Activated CD4-positive, alpha-beta T cell treated with anti-CD3 and anti-CD28 coated beads, Interleukin-2, Interleukin-6, amounts not matched to agents 100 ng/mL and 50 ng/mL, durations not matched to agents 16 hours and 8 hours (primary cell): ENCODE measurements around the gene PDE7B.
"Not testable (repeated sequence)": the region's sequence is repeated elsewhere in the genome, so short reads cannot be mapped to it uniquely, and the experiment has no call there.

Experiments
- DNase-seq: peaks from one replicate; pipeline ENCODE4 v3.0.0-alpha.2; 2020

Gene PDE7B

DNA sequence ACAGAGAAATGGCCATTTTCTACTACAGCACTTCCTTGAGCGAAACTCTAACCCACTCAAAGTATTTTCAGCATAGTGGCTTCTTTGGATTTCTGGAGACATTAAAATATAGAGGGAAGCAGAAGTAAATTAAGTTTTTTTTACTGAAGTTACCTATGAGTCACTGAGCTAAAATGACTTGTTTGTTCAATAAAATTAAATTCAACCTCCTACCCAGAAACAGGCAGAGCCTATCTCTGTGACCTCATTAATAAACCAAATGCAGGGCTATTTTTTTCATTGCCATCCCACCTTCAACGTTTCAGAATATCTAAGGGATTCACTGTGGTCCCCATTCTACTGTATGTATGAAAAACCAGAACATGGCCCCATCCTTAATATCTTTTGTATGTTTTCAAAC, 265.6 kb downstream of the PDE7B start:
- DNase-seq, result no peak

DNA sequence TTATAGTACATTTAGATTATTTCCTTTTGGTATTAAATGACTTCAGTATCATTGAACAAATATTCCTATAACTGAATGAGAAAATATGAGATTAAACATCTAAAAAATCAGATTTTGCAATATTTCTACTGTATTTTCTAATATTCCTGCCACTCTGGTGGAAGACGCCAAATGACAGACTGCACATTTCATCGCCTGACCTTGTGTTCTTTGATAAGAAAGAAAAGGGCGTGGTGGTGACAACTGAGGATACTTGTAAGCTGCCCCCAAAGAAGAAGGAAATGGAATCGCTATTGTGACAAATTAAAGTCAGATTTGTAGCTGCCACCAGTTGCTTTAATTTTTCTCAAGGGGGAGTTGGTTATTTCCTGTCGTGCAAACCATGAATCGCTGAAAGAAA, 267.3 kb downstream of the PDE7B start:
- DNase-seq, result no peak

DNA sequence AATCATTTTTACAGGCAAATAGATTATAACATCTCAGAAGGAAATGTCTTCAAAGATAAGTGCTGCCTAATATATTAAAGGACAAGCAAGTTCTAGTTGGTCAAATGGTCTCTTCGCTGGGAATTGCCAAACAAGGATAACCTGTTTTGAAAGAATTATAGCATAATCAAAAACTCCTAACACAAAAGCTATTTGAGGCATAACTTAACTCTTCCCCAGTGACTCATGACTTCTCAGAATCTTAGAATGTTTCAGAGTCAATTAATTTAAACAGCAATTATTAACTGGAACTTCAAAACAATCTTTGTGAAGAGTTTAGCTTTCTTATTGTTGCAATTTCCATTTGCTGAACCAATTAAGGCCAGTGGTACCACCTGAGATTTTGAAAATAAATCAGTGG, 272.0 kb downstream of the PDE7B start:
- DNase-seq, result no peak

DNA sequence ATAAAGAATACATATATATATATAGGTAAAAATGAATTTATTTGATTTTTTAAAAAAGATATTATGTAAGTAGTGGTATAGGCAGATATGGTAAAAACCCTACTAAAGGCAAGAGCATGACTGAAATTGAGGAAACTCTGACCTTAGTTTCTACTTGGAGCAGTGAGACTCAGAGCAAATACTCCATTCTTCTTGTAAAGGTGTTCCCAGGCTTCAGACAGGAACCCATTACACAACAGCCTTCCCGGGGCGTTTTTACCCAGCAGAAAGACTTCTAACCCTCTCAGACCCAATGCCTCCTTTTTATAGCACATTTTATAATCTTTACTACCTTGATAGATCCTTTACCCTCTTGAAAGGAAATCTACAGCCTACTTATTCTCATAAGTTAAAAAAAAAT, 274.1 kb downstream of the PDE7B start:
- DNase-seq, result no peak

- no peak for DNase-seq
Measured at GRCh38 chr6:136127873-136128272, 276.4 kb downstream of the PDE7B start.

DNA sequence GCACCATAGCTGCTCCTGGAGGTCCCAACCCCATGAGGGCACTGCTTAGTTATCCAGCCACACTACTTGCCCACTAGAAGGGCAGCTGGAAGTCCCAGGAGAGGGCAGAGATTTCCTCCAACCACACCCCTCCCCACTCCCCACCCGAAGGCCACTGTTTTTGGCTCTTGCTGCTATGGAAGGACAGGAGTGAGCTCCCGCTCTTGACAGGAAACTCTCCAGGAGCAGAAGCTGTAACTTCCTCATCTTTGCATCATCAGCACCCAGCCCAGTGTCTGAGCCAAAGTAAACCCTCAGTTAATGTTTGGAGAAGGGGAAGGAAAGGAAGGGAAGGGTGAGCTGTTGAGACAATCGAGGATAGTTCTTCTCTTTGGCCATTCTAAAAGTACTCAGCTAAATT, 277.9 kb downstream of the PDE7B start:
- no peak for DNase-seq

DNA sequence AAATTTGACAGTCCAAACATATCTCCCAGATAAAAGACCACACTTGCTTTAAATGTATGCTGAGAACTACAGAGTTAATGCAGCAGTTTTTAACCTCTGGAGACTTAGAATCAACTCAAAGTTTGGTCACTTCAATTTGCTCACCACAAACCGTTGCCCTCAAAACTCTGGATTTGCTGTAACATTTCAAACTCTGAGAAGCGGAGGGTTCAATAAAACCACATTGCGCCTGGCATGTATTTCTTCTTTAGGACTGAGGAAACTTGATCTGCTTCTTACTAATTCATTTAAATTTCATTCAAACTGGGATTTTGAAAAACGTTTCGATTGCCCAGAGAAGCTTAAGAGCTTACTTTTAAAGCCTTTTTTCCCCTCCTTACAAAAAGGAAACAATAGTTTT, 282.8 kb downstream of the PDE7B start:
- no peak for DNase-seq

DNA sequence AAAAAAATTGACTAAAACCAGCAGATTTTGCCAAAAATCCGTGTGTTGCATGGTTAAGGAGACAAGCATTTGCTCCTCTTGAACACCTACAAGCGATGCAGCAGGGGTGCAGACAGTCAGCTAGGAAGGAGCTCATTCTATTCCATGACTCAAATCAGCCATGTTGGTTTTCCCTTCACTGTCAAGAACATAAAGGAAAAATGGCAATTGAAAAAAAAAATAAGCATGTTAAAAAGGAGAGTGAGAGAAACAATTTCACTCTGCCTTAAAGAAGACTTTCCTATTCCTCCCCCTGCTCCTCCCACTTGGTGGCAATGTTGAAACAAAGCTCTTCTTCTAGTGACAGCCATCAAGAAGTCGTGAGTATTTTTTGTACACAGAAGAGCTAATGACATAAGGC, 283.2 kb downstream of the PDE7B start:
- no peak for DNase-seq

GRCh38 chr6:136136274-136136673, 284.8 kb downstream of the PDE7B start:
- no peak for DNase-seq

DNA sequence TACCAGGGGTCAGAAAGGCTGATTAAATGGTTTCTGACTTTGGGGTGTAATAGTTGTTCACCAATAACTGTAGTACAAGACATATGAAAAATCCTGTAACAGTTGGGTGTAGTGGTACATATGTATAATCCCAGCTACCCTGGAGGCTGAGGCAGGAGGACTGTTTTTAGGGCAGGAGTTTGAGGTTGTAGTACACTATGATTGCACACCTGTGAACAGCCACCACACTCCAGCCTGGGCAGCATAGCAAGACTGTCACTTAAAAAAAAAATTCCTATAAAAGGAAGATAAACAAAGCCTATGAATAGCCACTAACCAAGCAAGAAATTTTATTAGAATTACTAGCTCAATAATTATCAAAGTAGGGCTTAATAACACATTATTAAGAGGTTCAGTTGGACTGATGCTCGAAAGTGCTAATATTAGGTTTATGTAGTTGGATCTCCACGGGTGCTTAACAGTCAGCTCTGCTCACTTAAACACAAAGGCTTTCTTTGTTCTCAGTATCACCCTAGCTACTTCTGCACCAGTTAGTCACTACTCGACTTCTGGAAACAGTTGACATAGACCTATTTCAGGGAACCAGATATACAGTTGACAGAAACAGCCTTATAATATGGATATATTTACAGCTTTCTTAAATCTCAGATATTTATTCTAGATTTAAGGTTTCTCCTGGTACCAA, 285.6 kb downstream of the PDE7B start:
- no peak for DNase-seq

DNA sequence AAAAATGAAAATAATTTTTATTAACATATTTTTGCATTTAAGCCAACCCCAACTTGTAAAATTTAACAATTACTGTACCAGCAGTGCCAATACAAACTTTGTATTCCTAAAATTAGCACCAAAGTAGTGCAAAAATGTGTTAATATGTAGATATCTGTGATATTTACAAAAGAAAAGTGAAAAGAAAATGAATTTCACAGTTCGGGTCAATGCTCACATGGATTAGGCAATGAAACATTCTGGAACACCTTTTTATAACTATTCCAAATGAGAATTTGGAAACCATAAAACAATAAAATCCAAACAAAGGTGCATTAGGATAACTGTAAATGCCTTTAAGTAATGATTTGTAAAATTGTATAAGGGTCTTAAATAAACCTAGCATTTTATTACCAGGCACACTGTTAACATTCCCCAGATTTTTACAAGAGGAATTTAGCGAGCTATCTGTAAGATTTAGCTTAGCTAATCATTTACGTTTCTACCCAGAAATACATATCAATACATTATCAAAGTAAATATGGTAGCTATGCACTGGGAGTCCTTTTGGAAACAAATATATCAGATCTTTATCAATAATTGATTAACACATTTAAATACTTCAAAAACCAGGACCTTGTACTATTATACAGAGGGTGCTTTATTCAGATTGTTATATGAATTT, 286.4 kb downstream of the PDE7B start:
- DNase-seq, result no peak

DNA sequence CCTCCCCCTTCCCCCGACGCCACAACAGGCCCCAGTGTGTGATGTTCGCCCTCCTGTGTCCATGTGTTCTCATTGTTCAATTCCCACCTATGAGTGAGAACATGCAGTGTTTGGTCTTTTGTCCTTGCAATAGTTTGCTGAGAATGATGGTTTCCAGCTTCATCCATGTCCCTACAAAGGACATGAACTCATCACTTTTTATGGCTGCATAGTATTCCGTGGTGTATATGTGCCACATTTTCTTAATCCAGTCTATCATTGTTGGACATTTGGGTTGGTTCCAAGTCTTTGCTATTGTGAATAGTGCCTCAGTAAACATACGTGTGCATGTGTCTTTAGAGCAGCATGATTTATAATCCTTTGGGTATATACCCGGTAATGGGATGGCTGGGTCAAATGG, 287.6 kb downstream of the PDE7B start:
- DNase-seq, result not testable (repeated sequence)

- no peak for DNase-seq
Measured at GRCh38 chr6:136144251-136145023, 292.9 kb downstream of the PDE7B start.

- no peak for DNase-seq
Measured at GRCh38 chr6:136146130-136146529, 294.6 kb downstream of the PDE7B start.

GRCh38 chr6:136147342-136147741, 295.8 kb downstream of the PDE7B start:
- DNase-seq, result no peak

- no peak for DNase-seq
Measured at GRCh38 chr6:136148051-136148450, 296.6 kb downstream of the PDE7B start.

- no peak for DNase-seq
Measured at GRCh38 chr6:136148523-136148922, 297.0 kb downstream of the PDE7B start.

- DNase-seq, result no peak
Measured at GRCh38 chr6:136149311-136149710, 297.8 kb downstream of the PDE7B start.

DNA sequence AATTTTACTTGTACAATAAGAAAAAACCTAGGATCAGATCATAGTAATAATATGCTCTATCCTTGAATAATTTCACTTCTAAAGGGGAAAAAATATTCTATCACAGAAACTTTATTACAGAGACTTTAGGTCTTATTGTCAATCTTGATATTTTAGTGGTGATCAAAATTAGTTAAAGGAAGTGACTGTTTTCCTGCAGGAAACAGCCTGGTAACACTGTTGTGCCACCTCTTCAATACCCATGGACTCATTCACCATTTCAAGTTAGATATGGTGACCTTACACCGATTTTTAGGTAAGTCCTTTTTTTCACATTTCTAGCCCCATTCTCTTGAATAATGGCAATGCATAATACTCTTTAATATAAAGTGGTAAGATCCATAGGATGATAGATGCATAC, 299.5 kb downstream of the PDE7B start:
- DNase-seq, result no peak

DNA sequence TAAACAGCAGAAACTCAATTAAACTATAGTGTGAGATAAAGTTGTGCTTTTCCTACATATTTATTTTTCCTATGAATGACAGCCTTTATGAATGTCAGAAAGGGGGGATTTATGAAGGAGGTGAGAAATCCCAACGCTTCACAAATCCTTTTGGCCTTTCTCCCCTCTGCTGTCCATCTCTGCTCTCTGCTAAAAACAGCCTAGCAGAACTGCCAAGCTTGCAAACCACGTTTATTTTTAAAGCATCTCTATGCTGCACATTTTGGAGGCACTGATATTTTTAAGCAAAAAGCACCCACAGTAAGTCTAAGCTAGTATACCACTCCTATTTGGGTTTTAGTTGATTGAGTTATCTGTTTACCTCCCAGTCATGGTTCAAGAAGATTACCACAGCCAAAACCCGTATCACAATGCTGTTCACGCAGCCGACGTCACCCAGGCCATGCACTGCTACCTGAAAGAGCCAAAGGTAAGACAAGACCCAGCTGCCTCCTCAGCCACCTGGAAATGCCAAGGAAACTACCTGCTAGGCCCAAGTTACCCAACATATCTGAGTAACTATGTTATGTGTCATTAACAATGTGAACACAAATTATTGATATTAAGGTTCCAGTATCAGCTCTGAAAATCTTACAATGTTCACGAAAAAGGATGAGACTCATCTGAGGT, 302.3 kb downstream of the PDE7B start:
- no peak for DNase-seq

- DNase-seq, result no peak
Measured at GRCh38 chr6:136155191-136155590, 303.7 kb downstream of the PDE7B start.

DNA sequence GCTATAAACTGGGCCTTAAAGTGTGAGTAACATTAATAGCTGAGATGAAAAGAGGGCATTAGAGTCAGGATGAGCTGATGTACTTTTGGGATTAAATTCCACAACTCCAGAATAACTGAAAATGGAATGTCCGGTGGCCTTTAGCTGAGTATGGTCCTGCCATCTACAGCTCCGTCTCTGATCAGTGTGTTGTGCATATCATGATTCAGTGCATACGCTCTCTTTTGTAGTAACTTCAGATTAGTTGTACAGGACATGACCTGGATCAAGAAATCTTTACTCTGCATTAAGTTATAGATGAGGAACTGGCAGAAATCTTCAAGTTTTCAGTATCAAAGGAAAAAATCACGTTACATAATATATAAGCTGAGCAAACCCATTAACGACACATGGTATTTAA, 306.2 kb downstream of the PDE7B start:
- DNase-seq, result no peak

DNA sequence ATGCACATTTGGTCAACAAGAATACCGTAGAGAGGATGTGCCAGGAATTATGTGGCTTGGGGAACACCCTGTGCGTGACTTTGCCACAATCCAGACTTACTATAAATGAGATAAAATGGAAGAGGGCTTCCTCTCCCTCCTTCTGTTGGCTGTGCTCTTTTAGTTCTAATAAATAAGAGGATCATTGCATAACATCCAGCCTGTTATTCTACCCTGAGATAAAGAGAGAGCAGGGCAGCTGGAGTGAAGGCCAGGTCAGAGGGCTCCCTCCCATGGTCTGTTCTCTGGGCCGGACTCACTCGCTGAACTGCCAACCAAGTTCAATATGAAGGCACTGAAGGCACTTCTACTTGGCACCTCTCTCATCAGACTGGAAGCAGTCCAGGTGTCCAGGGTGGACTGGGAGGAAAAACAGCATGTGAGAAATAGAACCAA, 306.9 kb downstream of the PDE7B start:
- DNase-seq, result no peak

DNA sequence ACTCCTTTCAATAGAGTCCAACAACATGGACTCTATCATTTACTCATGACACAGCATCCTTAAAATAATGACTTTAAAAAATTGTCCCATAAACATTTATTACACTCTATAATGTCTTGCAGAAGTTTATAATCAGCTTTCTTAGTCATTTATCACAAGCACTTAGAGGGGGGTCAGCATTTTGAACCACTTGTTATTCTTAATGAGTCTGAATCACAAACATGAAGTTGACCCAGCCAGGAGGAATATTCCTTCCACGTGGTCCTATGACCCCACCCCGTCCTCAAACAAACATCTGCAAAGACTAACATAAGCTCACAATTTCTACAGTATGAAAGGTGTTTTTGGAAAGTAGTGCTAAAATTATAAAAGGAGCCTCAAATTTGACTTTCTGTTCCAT, 307.5 kb downstream of the PDE7B start:
- no peak for DNase-seq
